Measurements from ENCODE around the gene MAP3K13.

Gene MAP3K13

GRCh38 chr3:185362850-185363661 lies at the start of gene MAP3K13:
TSS of gene MAP3K13 (plus strand) at chr3:185363136. CDS start at chr3:185428582, 65,446 bp downstream.
- peak; percentile 68 for DNase-seq

GRCh38 chr3:185313693-185314246 lies 49.2 kb upstream of the MAP3K13 start:
- DNase-seq: no peak

GRCh38 chr3:185316740-185317412 lies 46.1 kb upstream of the MAP3K13 start:
- no peak for DNase-seq

- DNase-seq: no peak
These were observed 45.3 kb upstream of the MAP3K13 start for GRCh38 chr3:185317674-185318073.

- DNase-seq: no peak
These were observed 44.8 kb upstream of the MAP3K13 start for GRCh38 chr3:185318141-185318540.

- DNase-seq: no peak
These were observed 43.1 kb upstream of the MAP3K13 start for GRCh38 chr3:185319801-185320200.

- no peak for DNase-seq
These were observed 42.0 kb upstream of the MAP3K13 start for GRCh38 chr3:185320949-185321348.

- DNase-seq: no peak
These were observed 40.7 kb upstream of the MAP3K13 start for GRCh38 chr3:185322101-185322719.

- DNase-seq: no peak
These were observed 36.8 kb upstream of the MAP3K13 start for GRCh38 chr3:185325946-185326791.

- DNase-seq: no peak
These were observed 35.9 kb upstream of the MAP3K13 start for GRCh38 chr3:185327062-185327461.

- DNase-seq: no peak
These were observed 34.5 kb upstream of the MAP3K13 start for GRCh38 chr3:185328324-185329004.

- DNase-seq: no peak
These were observed 32.7 kb upstream of the MAP3K13 start for GRCh38 chr3:185330238-185330637.

GRCh38 chr3:185330644-185331043 lies 32.3 kb upstream of the MAP3K13 start:
- DNase-seq: no peak

- DNase-seq: no peak
These were observed 30.8 kb upstream of the MAP3K13 start for GRCh38 chr3:185332026-185332735.

GRCh38 chr3:185335799-185336198 lies 27.1 kb upstream of the MAP3K13 start:
- no peak for DNase-seq

- no peak for DNase-seq
These were observed 25.6 kb upstream of the MAP3K13 start for GRCh38 chr3:185337231-185337816.

GRCh38 chr3:185339945-185340344 lies 23.0 kb upstream of the MAP3K13 start:
- DNase-seq: no peak

- DNase-seq: no peak
These were observed 22.2 kb upstream of the MAP3K13 start for GRCh38 chr3:185340751-185341150.

GRCh38 chr3:185341616-185342458 lies 21.1 kb upstream of the MAP3K13 start:
- DNase-seq: no peak

All from CD4-positive, alpha-beta T cell treated with Interferon gamma for 1 hour (primary cell).